GM19467 (cell line): ENCODE measurements around the gene HLA-F.
A peak's percentile ranks its signal among the peaks of the same experiment; 100 is the strongest.

Experiments
- ATAC-seq: cut with Tn5 transposase; IDR thresholded peaks from one replicate; pipeline ENCODE4 v1.9.1; 2021; ENCODE audit warnings: mild to moderate bottlenecking, moderate library complexity; ENCODE audit not compliant: unreplicated experiment

HLA-F gene

GRCh38 chr6:29742127-29742526, 18.9 kb downstream of the HLA-F start:
- ATAC-seq: no peak

GRCh38 chr6:29743025-29743424, 19.8 kb downstream of the HLA-F start:
- ATAC-seq: no peak

GRCh38 chr6:29743568-29743967, 20.3 kb downstream of the HLA-F start:
- no peak for ATAC-seq

GRCh38 chr6:29744131-29744530, 20.9 kb downstream of the HLA-F start:
- ATAC-seq: no peak

GRCh38 chr6:29744621-29745020, 21.4 kb downstream of the HLA-F start:
- ATAC-seq: no peak

GRCh38 chr6:29745386-29745785, 22.2 kb downstream of the HLA-F start:
- no peak for ATAC-seq

GRCh38 chr6:29745855-29746449, 22.7 kb downstream of the HLA-F start:
- no peak for ATAC-seq

GRCh38 chr6:29746846-29747687, 23.8 kb downstream of the HLA-F start:
- ATAC-seq: no peak

- no peak for ATAC-seq
Measured at GRCh38 chr6:29747688-29748250, 24.5 kb downstream of the HLA-F start.

GRCh38 chr6:29748391-29749307, 25.4 kb downstream of the HLA-F start:
- ATAC-seq: peak; percentile 57

- ATAC-seq: no peak
Measured at GRCh38 chr6:29749308-29749662, 26.1 kb downstream of the HLA-F start.

- ATAC-seq: no peak
Measured at GRCh38 chr6:29749668-29750067, 26.4 kb downstream of the HLA-F start.

GRCh38 chr6:29750709-29751108, 27.5 kb downstream of the HLA-F start:
- no peak for ATAC-seq

- ATAC-seq: no peak
Measured at GRCh38 chr6:29751480-29751879, 28.2 kb downstream of the HLA-F start.

GRCh38 chr6:29752451-29753308, 29.4 kb downstream of the HLA-F start:
- ATAC-seq: peak; percentile 57

GRCh38 chr6:29753309-29753644, 30.0 kb downstream of the HLA-F start:
- ATAC-seq: no peak

- no peak for ATAC-seq
Measured at GRCh38 chr6:29755295-29755871, 32.1 kb downstream of the HLA-F start.

GRCh38 chr6:29757282-29757681, 34.0 kb downstream of the HLA-F start:
- ATAC-seq: no peak

- ATAC-seq: no peak
Measured at GRCh38 chr6:29757701-29758293, 34.6 kb downstream of the HLA-F start.

GRCh38 chr6:29758761-29759160, 35.5 kb downstream of the HLA-F start:
- ATAC-seq: no peak
